Colonic mucosa (tissue), 4 donors: ENCODE measurements around the gene FAM171A2. TPM values are rescaled to one million over a fixed set of nuclear protein-coding genes. Genes with fewer than 3 reads are reported as not detected.

Experiments
- DNase-seq: peaks from one replicate; pipeline ENCODE4 v3.0.0-alpha.2; 2020
- H3K27ac ChIP-seq: fragments of 200-600 bp; one replicate; pipeline ENCODE4 v1.8.0; 2021
- H3K27me3 ChIP-seq: fragments of 200-600 bp; one replicate; pipeline ENCODE4 v1.8.0; 2021
- H3K36me3 ChIP-seq: fragments of 200-600 bp; one replicate; pipeline ENCODE4 v1.8.0; 2021
- H3K4me1 ChIP-seq: fragments of 200-600 bp; one replicate; pipeline ENCODE4 v1.8.0; 2021; ENCODE audit warnings: mild to moderate bottlenecking
- H3K4me3 ChIP-seq: fragments of 200-600 bp; one replicate; pipeline ENCODE4 v1.8.0; 2021
- H3K9ac ChIP-seq, 2 donors: one replicate each; pipeline ENCODE4 v1.7.0; 2013; ENCODE audit warnings: control low read depth in 2 of 2, low read depth in 2 of 2, low read length in 2 of 2
- H3K9me3 ChIP-seq: fragments of 200-600 bp; one replicate; pipeline ENCODE4 v1.8.0; 2021
- CTCF ChIP-seq: fragments of 200-600 bp; IDR thresholded peaks from one replicate; pipeline ENCODE4 v1.8.0; 2022; ENCODE audit warnings: antibody characterized with exemption, mild to moderate bottlenecking
- intact Hi-C: fragments of 100-400 bp; cut with DNase I; formaldehyde crosslinking; loops from one replicate; pipeline ENCODE4 v1.14.1; 2022
- total RNA-seq, 2 donors: library from RNA; stranded (reverse); fragmentation: NEBNext Ultra II Directional in 1 of 2; extraction: Animal tissue kit (Norgen Biotek cat#: 25700) in 1 of 2; gene quantifications; one replicate each; pipeline ENCODE4 v1.2.1, GENCODE V29; 2021
- donor health status: healthy.
- donor health status: DM: no; HTN: no; CAD: no.
- donor health status: DM: no; HTN: no; CAD: no.

Gene FAM171A2
- total RNA-seq, 2 donors from 2014 or later: 0.64 to 0.72 TPM

DNA sequence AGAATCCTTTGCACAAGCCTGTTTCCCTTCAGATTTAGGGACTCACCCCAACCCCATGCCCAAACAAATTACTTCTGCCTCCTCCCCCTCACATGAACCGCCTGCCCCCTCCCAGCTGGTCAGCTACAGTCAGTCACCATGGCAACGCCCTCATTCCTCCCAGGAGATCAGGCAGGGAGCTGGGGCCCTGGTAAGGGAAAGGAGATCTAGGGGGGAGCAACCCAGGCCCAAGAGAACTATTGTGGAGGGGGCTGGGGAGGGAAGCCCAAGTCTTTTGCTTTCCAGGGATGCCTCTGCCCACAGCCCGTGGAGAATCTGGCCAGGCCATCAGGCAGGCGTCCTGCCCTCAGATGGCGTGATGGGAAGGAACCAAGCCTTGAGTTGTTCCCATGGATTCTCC lies 2.8 kb downstream of the FAM171A2 start:
- H3K9me3 ChIP-seq: no peaks in the 10 kb centered on the region
- no peaks in the 10 kb centered on the region for H3K4me1 ChIP-seq
- H3K36me3 ChIP-seq: no peaks in the 10 kb centered on the region
- H3K4me3 ChIP-seq: no peak overlapping the region
- peaks cover 12% of the 10 kb centered on the region for H3K27me3 ChIP-seq
- no peak overlapping the region for H3K9ac ChIP-seq
- DNase-seq: no peak
- H3K27ac ChIP-seq: no peak overlapping the region
- intact Hi-C loops: no loop called here
- no peak for TF ChIP-seq CTCF

- no peaks in the 10 kb centered on the region for H3K4me1 ChIP-seq
- H3K9ac ChIP-seq: no peak overlapping the region
- no peak for TF ChIP-seq CTCF
- H3K9me3 ChIP-seq: no peaks in the 10 kb centered on the region
- no peak for DNase-seq
- no peak overlapping the region for H3K4me3 ChIP-seq
- no peak overlapping the region for H3K27ac ChIP-seq
- no peaks in the 10 kb centered on the region for H3K36me3 ChIP-seq
- H3K27me3 ChIP-seq: peaks cover 12% of the 10 kb centered on the region
- intact Hi-C loops: no loop called here
Measured at GRCh38 chr17:44360144-44360533, 3.5 kb downstream of the FAM171A2 start.

DNA sequence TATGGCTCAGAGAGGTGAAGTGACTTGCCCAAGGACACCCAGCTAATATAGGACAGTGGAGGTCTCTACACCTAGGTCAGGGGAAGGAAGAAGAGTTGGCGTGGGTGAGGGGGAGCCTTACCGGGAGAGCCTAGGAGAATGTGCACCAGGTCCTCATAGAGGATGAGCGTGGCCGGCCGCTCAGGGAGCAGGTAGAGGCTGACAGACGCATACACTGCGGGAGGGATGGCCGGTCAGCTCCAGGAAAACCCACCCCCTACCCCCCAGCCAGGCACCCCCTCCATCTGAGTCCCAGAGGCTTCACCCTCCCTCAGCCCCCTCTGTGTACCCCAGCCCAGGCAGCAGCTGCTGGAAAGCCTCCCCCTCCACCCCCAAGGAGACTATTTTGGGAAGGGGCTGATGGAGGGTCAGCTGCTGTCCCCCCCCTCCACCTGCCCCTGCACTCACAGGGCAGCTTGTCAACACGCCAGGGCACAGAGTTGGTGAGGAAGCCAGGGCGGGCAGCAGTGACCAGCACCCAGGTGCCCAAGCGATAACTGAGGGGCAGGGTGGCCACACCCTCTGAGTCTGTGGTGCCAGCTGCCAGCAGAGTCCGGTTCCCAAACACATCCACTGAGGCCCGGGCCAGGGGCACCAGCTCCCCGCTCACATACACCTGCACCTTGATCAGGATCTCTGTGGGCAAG lies 4.1 kb downstream of the FAM171A2 start:
- intact Hi-C loops: no loop called here
- no peak for TF ChIP-seq CTCF

DNA sequence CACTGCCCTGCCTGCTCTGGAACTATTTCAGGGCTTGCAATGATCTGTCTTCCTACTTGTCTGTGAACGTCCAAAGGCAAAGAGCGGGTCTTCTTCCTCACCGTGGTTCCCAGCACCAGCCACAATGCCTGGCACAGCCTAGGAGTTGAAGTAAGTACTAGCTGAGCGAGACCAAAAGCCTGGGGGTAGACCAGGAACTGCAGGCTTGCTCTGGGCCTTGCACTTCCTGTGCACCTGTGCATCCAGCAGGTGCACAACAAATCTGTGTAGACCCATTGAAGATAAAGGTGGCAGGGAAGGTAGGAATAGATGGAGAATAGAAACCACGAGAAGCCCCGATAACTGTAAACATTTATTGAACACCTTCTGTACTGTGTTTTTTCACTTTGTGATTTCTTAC lies 4.6 kb downstream of the FAM171A2 start:
- no peaks in the 10 kb centered on the region for H3K4me1 ChIP-seq
- H3K4me3 ChIP-seq: no peak overlapping the region
- H3K27me3 ChIP-seq: peaks cover 12% of the 10 kb centered on the region
- no peaks in the 10 kb centered on the region for H3K9me3 ChIP-seq
- intact Hi-C loops: no loop called here
- no peak for TF ChIP-seq CTCF
- H3K36me3 ChIP-seq: no peaks in the 10 kb centered on the region
- no peak overlapping the region for H3K9ac ChIP-seq
- no peak for DNase-seq
- H3K27ac ChIP-seq: no peak overlapping the region

More for the DNA sequence above, 4.1 kb downstream of the FAM171A2 start:
- no peak overlapping the region for H3K9ac ChIP-seq
- H3K27ac ChIP-seq: no peak overlapping the region
- no peaks in the 10 kb centered on the region for H3K4me1 ChIP-seq
- H3K27me3 ChIP-seq: peaks cover 12% of the 10 kb centered on the region
- no peaks in the 10 kb centered on the region for H3K36me3 ChIP-seq
- DNase-seq: no peak
- H3K9me3 ChIP-seq: no peaks in the 10 kb centered on the region
- no peak overlapping the region for H3K4me3 ChIP-seq

DNA sequence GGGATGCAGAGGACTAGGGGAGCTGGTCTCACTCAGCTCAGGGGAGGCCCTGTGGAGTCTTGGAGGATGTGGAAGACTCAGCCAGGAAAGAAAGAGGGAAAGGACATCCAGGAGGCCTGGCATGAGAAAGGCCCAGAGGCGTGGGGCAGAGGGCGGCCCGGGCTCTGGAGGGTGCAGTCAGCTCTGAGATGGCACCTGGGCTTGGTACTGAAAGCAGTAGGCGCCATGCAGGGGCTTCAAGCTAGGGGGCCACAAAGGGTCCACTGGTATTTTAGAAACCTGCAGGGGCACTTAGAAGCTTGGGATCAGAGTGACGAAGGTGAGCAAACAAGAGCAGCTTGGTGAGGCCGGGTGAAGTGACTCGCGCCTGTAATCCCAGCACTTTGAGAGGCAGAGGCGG lies 5.6 kb downstream of the FAM171A2 start:
- Histone ChIP-seq H3K27ac (no peak overlapping the region), H3K36me3 (no peaks in the 10 kb centered on the region), H3K27me3 (peaks cover 11% of the 10 kb centered on the region), H3K9ac (no peak overlapping the region), H3K4me1 (no peaks in the 10 kb centered on the region), H3K9me3 (no peaks in the 10 kb centered on the region), H3K4me3 (no peak overlapping the region)
- intact Hi-C loops: no loop called here
- TF ChIP-seq CTCF: no peak
- DNase-seq: no peak
